Astrocyte (in vitro differentiated cells and primary cell): ENCODE results near the gene MYL6B. TPM values are rescaled to one million over a fixed set of nuclear protein-coding genes. Genes with fewer than 3 reads are reported as not detected.
A peak's percentile ranks its signal among the peaks of the same experiment; 100 is the strongest.

Experiments
- DNase-seq: peaks from one replicate; pipeline ENCODE4 v3.0.0-alpha.2; 2010; ENCODE audit warnings: low read depth
- FAIRE-seq: peaks from 2 replicates; lab custom pipeline; 2011; peaks lifted over from hg19 to GRCh38; lab: Jason Lieb, UNC
- H2AFZ ChIP-seq: 2 replicates; pipeline ENCODE4 v1.6.0; 2012; ENCODE audit warnings: low read depth, low read length, inconsistent platforms
- H3K27ac ChIP-seq: 2 replicates; pipeline ENCODE4 v1.5.1; 2011; ENCODE audit warnings: low read depth, low read length, inconsistent platforms
- H3K27me3 ChIP-seq: 2 replicates; pipeline ENCODE4 v1.6.0; 2011; ENCODE audit warnings: low read length, inconsistent platforms; ENCODE audit not compliant: insufficient read depth
- H3K36me3 ChIP-seq: 2 replicates; pipeline ENCODE4 v1.5.1; 2011; ENCODE audit warnings: low read length, inconsistent platforms; ENCODE audit not compliant: insufficient read depth
- H3K4me1 ChIP-seq: 2 replicates; pipeline ENCODE4 v1.5.1; 2011; ENCODE audit warnings: low read length, inconsistent platforms; ENCODE audit not compliant: insufficient read depth
- H3K4me2 ChIP-seq: 2 replicates; pipeline ENCODE4 v1.6.0; 2012; ENCODE audit warnings: low read length, inconsistent platforms
- H3K4me3 ChIP-seq: 2 replicates; pipeline ENCODE4 v1.5.1; 2011; ENCODE audit warnings: low read depth, mild to moderate bottlenecking, low read length, inconsistent platforms; ENCODE audit not compliant: insufficient read depth
- H3K79me2 ChIP-seq: 2 replicates; pipeline ENCODE4 v1.6.0; 2012; ENCODE audit warnings: mild to moderate bottlenecking, low read length, inconsistent platforms; ENCODE audit not compliant: insufficient read depth
- H3K9ac ChIP-seq: 2 replicates; pipeline ENCODE4 v1.6.0; 2012; ENCODE audit warnings: mild to moderate bottlenecking, low read length, inconsistent platforms
- H3K9me3 ChIP-seq: 2 replicates; pipeline ENCODE4 v1.5.1; 2012; ENCODE audit warnings: low read depth, mild to moderate bottlenecking, low read length, inconsistent platforms; ENCODE audit not compliant: insufficient read depth
- H4K20me1 ChIP-seq: 2 replicates; pipeline ENCODE4 v1.6.0; 2012; ENCODE audit warnings: low read length, inconsistent platforms; ENCODE audit not compliant: insufficient read depth
- H3K27ac Mint-ChIP-seq: one replicate; pipeline ENCODE4 v1.8.0; 2021; ENCODE audit warnings: mild to moderate bottlenecking, mixed read lengths; ENCODE audit not compliant: unreplicated experiment
- H3K27me3 Mint-ChIP-seq: one replicate; pipeline ENCODE4 v1.8.0; 2021; ENCODE audit warnings: low read depth, mixed read lengths; ENCODE audit not compliant: unreplicated experiment
- H3K36me3 Mint-ChIP-seq: one replicate; pipeline ENCODE4 v1.8.0; 2021; ENCODE audit warnings: low read depth, mixed read lengths; ENCODE audit not compliant: unreplicated experiment
- H3K4me1 Mint-ChIP-seq: one replicate; pipeline ENCODE4 v1.8.0; 2021; ENCODE audit warnings: low read depth, mixed read lengths; ENCODE audit not compliant: unreplicated experiment
- H3K4me3 Mint-ChIP-seq: one replicate; pipeline ENCODE4 v1.8.0; 2021; ENCODE audit warnings: mild to moderate bottlenecking, moderate library complexity, mixed read lengths; ENCODE audit not compliant: unreplicated experiment
- H3K9me3 Mint-ChIP-seq: one replicate; pipeline ENCODE4 v1.8.0; 2021; ENCODE audit warnings: mild to moderate bottlenecking, mixed read lengths; ENCODE audit not compliant: unreplicated experiment
- EZH2 ChIP-seq: IDR thresholded peaks from 2 replicates; pipeline ENCODE4 v1.6.1; 2012; ENCODE audit warnings: mild to moderate bottlenecking, low read length, inconsistent platforms; ENCODE audit not compliant: insufficient read depth
- total RNA-seq: library from RNA; stranded (reverse); gene quantifications from 2 replicates; pipeline ENCODE4 v1.2.1, GENCODE V29; 2021
- TF ChIP-seq, protein P1 (sequence below): IDR thresholded peaks from 2 replicates; pipeline ENCODE4 v1.5.1; 2011; ENCODE audit warnings: low read depth, mild to moderate bottlenecking, inconsistent platforms, low read length, moderate library complexity; ENCODE audit not compliant: insufficient read depth

MYL6B gene
- total RNA-seq, 1 donor from 2014 or later, result 118 TPM

DNA sequence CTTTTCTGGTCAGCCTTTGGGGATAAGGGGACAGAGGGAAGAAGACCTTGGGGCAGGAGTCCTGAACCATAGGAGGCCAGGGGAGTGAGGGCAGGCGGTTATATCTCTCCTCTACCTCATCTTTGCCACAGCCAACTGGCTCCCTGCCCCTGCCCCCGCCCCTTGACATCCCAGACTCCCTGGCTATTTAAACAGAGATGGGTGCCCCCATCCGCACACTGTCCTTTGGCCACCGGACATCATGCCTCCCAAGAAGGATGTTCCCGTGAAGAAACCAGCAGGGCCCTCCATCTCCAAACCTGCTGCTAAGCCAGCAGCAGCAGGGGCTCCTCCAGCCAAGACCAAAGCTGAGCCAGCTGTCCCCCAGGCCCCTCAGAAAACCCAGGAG, 1.3 kb downstream of the MYL6B start:
- peaks cover 10% of the 10 kb centered on the region for H3K4me1 Mint-ChIP-seq
- no peaks in the 10 kb centered on the region for H3K9me3 Mint-ChIP-seq
- no peak overlapping the region for H3K27ac Mint-ChIP-seq
- peaks cover 5% of the 10 kb centered on the region for H4K20me1 ChIP-seq
- no peak overlapping the region for H3K4me3 ChIP-seq
- peak overlapping the region; percentile 95 for H3K9ac ChIP-seq
- H3K27me3 Mint-ChIP-seq, result no peaks in the 10 kb centered on the region
- peaks cover 27% of the 10 kb centered on the region for H3K79me2 ChIP-seq
- H3K4me1 ChIP-seq, result peaks cover 34% of the 10 kb centered on the region
- H3K27me3 ChIP-seq, result no peaks in the 10 kb centered on the region
- H3K4me2 ChIP-seq, result peak overlapping the region; percentile 96
- DNase-seq, result no peak
- no peak for TF ChIP-seq EZH2
- TF ChIP-seq, protein P1, sequence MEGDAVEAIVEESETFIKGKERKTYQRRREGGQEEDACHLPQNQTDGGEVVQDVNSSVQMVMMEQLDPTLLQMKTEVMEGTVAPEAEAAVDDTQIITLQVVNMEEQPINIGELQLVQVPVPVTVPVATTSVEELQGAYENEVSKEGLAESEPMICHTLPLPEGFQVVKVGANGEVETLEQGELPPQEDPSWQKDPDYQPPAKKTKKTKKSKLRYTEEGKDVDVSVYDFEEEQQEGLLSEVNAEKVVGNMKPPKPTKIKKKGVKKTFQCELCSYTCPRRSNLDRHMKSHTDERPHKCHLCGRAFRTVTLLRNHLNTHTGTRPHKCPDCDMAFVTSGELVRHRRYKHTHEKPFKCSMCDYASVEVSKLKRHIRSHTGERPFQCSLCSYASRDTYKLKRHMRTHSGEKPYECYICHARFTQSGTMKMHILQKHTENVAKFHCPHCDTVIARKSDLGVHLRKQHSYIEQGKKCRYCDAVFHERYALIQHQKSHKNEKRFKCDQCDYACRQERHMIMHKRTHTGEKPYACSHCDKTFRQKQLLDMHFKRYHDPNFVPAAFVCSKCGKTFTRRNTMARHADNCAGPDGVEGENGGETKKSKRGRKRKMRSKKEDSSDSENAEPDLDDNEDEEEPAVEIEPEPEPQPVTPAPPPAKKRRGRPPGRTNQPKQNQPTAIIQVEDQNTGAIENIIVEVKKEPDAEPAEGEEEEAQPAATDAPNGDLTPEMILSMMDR, result no peak
- H3K27ac ChIP-seq, result no peak overlapping the region
- FAIRE-seq, result no peak
- H3K36me3 Mint-ChIP-seq, result peaks cover 17% of the 10 kb centered on the region
- H3K4me3 Mint-ChIP-seq, result peak overlapping the region; percentile 90
- H3K36me3 ChIP-seq, result peaks cover 3% of the 10 kb centered on the region
- no peak overlapping the region for H2AFZ ChIP-seq
- H3K9me3 ChIP-seq, result no peaks in the 10 kb centered on the region

DNA sequence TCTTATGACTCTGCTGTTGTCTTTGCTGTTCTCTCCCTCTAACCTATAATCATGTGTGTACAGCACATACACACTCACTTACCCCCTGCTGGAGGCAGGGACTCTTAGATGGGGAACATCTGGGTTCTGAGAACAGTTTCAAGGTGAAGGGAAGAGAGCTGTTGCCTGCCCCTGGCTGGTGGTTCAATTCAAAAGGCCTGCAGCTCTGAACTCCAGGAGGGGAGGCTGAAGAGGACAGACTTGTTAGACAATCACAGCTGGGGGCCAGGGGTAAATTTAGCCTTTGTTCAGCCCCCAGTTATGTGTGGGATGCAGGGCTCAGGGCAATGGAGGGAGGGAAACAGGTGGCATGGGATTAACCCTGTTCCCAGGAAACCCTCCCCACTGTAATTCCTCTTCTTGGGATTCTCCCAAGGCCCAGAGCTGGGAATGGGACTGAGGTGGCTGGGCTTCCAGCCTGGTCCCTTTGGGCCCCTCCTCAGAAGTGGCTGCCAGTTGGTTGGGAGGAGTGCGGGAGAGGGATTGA, 1.9 kb downstream of the MYL6B start:
- Histone ChIP-seq H3K79me2 (peaks cover 33% of the 10 kb centered on the region), H3K4me2 (no peak overlapping the region), H3K9me3 (no peaks in the 10 kb centered on the region), H2AFZ (no peak overlapping the region), H3K9ac (peak overlapping the region; percentile 43), H3K36me3 (peaks cover 5% of the 10 kb centered on the region), H3K27ac (no peak overlapping the region), H3K4me1 (peaks cover 34% of the 10 kb centered on the region), H3K27me3 (no peaks in the 10 kb centered on the region), H4K20me1 (peaks cover 11% of the 10 kb centered on the region), H3K4me3 (no peak overlapping the region)
- FAIRE-seq, result no peak
- H3K4me3 Mint-ChIP-seq, result peak overlapping the region; percentile 78
- no peak for TF ChIP-seq EZH2
- TF ChIP-seq, protein P1, result no peak
- H3K4me1 Mint-ChIP-seq, result peaks cover 10% of the 10 kb centered on the region
- H3K27me3 Mint-ChIP-seq, result no peaks in the 10 kb centered on the region
- H3K9me3 Mint-ChIP-seq, result no peaks in the 10 kb centered on the region
- H3K27ac Mint-ChIP-seq, result no peak overlapping the region
- no peak for DNase-seq
- H3K36me3 Mint-ChIP-seq, result peaks cover 21% of the 10 kb centered on the region

DNA sequence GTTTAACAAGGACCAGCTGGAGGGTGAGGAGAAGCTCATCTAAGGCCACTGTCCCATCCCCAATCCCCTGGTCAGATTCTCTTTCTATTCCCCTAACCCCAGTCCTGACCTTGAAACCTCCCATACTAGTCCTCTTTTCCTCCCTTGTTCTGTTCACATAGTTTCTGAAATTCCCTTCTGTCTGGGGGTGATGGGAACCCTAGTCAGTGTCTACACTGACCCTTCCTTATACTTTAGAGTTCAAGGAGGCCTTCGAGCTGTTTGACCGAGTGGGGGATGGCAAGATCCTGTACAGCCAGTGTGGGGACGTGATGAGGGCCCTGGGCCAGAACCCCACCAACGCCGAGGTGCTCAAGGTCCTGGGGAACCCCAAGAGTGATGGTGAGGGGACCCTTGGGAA, 2.4 kb downstream of the MYL6B start:
- Mint-ChIP-seq H3K36me3 (peaks cover 25% of the 10 kb centered on the region), H3K4me3 (peak overlapping the region; percentile 78), H3K27ac (peak overlapping the region; percentile 72), H3K9me3 (no peaks in the 10 kb centered on the region), H3K4me1 (peaks cover 10% of the 10 kb centered on the region), H3K27me3 (no peaks in the 10 kb centered on the region)
- TF ChIP-seq, protein P1, result no peak
- no peak for TF ChIP-seq EZH2
- Histone ChIP-seq H3K4me2 (no peak overlapping the region), H3K36me3 (peaks cover 10% of the 10 kb centered on the region), H2AFZ (no peak overlapping the region), H3K4me1 (peaks cover 35% of the 10 kb centered on the region), H3K9ac (no peak overlapping the region), H3K27me3 (no peaks in the 10 kb centered on the region), H3K9me3 (no peaks in the 10 kb centered on the region), H3K4me3 (no peak overlapping the region), H4K20me1 (peaks cover 16% of the 10 kb centered on the region), H3K27ac (no peak overlapping the region), H3K79me2 (peaks cover 38% of the 10 kb centered on the region)
- FAIRE-seq (no peak), DNase-seq (no peak)
